ENCODE data around the gene CAMTA1.

Gene CAMTA1

DNA sequence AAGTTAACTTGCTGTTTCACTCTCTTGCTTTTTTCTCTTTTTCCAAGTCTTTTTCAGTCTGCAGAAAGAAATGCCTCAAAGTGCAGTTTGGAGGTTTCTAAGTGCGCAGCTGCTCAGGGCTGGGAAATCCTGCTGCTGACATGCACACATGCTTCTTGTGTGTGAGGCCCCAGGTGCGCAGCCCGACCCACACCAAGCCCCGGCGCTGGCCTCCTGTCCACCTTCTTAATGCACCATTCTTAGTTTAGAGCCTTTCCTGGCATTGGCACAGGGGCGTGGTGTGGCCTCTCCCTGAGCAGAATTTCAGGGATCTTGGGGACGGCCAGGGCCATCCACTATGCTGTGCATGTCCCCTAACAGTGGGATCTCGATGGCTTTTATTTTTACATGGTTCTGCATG, 315.2 kb downstream of the CAMTA1 start:
- DNase-seq (ENCODE audit: low read depth in 2 of 3, low spot score in 1 of 3): no peak

DNA sequence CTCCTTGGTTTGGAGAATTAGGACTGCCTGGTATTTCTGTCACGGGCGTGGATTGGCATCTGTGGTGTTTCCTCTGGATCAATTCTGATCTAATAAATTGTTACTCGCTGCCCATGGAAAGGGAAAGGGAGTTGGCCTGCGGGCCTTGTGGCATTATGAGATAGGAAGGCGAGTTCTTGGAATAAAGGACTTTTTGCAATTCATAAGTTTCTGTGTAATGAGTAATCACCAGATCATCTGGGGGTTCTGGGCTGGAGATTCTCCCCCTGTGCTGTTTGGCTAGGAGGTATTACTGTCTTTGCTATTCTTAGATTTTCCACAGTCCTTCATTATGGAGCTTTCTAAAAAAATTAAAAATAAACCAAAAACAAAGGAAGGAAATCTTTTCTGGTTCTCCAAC, 315.9 kb downstream of the CAMTA1 start:
- DNase-seq (ENCODE audit: low read depth in 2 of 3, low spot score in 1 of 3): no peak

DNA sequence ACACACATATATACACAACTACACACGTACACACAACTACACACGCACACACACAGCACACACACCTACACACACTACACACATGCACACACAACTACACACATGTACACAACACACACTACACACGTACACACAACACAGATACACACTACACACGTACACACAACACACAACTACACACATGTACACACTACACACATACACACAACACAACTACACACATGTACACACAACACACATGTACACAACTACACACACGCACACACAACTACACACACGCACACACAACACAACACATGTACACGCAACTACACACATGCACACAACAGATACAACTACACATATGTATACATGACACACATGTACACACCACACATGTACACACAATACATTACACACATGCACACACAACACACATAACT, 318.1 kb downstream of the CAMTA1 start:
- no peak for DNase-seq (ENCODE audit: low read depth in 2 of 3, low spot score in 1 of 3)

DNA sequence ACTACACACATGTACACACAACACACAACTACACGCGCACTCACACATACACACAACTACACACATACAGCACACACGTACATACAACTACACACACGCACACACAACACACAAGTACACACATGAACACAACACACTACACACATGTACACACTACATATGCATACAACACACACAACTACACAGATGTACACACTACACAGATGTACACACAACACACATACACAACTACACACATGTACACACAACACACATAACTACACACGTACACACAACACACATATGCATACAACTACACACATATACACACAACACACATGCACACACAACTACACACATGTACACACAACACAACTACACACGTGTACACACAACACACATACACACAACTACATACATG, 318.6 kb downstream of the CAMTA1 start:
- no peak for DNase-seq (ENCODE audit: low read depth in 2 of 3, low spot score in 1 of 3)

DNA sequence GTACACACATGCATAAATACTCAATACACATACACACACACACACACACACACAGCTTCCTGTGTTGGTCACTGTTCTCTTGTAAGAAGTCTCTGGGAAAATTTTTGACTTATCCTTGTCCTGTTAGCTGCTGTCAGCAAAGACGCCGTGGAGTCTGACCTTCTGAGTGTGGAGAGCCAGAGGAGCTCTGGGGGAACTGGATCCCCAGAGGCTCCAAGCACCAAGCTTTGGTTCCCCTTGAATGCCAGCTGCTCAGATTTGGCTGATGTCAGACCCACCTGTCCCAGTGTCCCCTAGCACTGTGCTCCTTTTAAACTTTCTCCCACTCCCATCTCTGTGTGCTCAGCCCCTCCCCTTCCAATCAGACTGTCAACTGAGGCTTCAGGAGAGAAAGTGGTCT, 319.1 kb downstream of the CAMTA1 start:
- no peak for DNase-seq (ENCODE audit: low read depth in 2 of 3, low spot score in 1 of 3)

DNA sequence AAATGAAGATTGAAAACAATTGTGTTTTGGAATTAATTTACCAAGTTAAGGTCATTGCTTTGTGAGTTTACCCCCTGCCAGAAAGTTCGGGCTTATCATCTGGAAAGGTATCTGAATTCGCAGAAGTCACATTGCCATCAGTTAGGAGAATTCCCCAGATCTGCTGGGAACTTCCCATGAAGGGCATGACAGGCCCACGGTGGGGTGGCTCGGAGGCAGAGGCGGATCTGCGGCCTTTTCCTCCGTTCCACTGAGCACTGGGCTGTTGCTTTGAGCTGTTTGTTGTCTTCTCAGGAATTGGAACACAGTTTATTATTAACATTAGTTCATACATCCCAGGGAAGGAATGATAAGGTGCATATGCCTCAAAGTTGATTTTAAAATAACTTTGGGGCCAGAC, 320.0 kb downstream of the CAMTA1 start:
- DNase-seq (ENCODE audit: low read depth in 2 of 3, low spot score in 1 of 3): no peak

DNA sequence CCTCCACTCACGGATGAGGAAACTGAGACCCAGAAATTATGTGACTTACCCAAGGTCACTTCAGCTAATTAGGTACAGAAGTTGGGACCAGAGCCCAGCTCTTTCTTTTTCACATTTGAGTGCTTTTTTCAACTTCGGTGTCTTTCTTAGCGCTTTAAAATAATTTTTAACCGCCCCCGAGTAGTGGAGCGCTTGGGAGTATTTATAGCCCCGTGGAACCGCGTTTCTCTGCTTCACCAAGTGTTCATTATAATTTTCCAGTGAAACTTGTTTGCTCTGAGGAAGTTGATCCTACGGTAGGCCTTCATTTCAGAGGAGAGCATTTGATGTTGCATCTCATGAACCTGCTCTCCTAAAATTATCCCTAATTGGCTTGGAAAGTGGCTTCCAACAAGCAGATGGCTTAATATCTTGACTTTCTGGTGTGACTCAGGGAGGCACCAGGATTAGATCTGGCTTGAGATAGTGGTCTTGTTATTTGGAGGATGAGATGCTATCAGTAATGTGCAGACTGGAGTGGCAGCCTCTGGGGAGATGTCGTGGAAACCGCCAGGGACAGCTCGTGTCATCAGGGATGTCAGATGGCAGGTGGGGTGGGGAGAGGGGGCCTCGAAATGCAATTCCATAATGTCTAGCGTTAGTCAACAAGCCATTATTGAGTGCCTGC, 321.3 kb downstream of the CAMTA1 start:
- no peak for DNase-seq (ENCODE audit: low read depth in 2 of 3, low spot score in 1 of 3)

DNA sequence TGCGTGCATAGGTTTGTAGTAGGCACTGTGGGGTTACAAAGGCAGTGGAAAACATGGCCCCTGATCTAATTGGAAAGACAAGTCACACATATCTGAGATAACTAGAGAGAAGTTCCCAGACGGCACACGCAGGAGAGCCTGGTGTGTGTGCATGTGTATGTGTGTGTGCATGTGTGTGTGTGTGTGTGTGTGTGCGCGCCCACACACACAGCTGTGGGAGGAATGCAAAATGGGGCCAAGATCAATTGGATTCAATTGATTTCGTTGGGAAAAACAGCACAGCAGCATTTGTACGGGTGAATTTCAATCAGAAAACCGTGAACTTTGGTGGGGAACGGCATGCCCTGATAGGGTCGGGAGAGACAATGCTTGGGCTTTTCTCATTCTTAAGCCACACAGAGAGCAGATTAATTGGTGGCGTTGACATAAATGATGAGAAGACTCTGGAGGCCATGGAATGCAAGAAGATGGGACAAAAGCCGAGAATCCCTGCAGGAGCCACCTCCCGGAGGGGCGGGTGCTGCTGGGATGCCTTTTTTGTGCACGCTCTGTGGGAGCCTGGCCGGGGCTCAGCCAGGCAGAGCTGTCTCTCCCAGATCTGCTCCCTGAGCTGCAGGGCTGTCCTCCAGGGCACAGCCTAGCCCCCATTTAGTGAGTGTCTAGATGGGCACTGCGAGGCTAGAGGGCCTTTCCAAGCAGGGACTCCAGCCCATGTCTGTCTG, 322.0 kb downstream of the CAMTA1 start:
- no peak for DNase-seq (ENCODE audit: low read depth in 2 of 3, low spot score in 1 of 3)

DNA sequence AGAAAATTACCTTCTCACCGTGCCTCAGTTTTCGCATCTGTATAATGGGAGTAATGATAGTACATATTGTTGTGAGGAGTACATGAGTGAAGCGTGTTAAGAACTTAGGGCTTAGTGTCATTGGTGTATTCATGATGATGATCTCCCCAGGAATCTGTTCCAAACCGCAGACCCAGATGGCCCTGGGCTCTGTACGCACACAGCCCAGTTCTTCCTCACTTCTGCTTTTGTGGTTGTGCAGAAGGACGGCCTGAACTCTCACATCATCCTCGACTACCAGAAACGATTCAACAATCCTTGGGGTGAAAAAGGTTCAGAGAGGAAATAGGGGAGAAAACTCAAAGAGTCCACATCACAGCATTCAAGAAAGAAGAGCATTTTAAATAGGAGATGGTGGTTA, 323.0 kb downstream of the CAMTA1 start:
- no peak for DNase-seq (ENCODE audit: low read depth in 2 of 3, low spot score in 1 of 3)

DNA sequence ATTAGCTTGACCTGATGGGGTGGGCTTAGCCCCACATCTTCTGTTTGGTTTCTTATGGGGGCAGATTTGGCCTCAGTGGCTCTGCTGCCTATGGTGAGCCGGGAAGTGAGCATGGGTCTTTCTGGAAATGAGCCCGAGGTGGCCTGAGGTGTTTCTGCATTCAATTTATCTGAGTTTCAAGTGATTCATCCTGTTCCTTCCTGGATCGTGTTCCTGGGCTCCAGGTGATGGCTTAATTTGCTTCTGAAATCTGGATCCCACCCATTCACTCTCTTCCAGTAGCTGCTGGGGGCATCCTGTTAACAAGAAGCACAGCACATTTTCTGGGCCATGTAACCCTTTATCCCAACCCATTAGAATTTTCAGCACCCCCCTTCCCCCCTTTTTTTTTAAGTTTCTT, 324.6 kb downstream of the CAMTA1 start:
- DNase-seq (ENCODE audit: low read depth in 2 of 3, low spot score in 1 of 3): no peak

DNA sequence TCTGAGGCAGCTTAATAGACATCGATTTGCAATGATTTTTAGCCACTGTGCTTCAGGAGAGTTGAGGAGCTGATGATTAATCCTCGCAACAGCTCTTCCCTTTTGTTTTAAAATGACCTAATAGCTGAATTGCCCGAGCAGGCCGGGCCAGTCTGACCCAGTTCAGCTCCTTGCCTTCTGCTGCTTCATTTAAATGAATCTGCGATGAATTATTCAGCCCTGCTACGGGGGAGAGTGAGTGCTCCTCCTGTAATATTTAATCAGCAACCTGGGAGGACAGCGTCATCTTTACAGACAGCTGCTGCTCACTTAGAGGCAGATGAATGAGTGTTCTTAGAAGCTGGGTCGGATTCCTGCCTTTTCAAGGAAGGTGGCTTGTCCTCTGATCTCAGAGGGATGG, 325.1 kb downstream of the CAMTA1 start:
- DNase-seq (ENCODE audit: low read depth in 2 of 3, low spot score in 1 of 3): no peak

DNA sequence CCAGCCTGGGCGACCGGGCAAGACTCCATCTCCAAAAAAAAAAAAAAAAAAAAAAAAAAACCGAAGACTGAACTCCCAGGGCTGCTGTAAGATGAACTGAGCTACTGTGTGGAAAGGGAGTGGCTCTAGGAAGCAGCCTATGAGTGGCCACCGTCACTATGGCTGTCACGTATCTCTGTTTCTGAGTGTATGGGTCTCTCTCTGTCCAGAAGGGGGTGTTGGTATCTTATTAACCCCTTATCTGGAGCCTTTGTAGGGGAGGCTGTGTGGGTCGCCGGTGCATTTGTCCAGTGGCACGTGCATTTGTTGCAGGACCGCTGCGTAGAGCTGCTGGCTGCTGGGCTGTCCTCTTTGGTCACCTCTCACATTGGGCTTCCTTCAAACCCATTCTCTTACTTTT, 326.6 kb downstream of the CAMTA1 start:
- no peak for DNase-seq (ENCODE audit: low read depth in 2 of 3, low spot score in 1 of 3)

DNA sequence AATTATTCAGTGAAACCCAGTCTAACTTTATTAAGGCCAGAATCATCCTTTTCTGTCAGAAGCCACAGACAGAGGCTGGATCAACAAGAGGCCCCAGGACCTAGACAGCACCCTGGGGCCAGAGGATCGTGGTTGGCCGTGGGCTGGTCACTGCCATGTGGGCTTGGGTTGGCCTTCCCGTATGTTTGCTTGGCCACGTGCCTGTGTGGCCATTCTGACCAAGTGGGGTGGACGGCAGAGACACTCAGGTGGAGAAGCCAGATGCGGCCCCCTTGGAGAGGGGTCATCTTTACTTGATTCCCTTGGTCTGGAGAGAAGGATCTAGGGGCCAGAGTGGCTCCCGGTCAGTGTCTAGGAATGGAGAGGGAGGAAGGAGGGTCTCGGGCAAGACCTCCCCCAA, 327.9 kb downstream of the CAMTA1 start:
- DNase-seq (ENCODE audit: low read depth in 2 of 3, low spot score in 1 of 3): no peak

DNA sequence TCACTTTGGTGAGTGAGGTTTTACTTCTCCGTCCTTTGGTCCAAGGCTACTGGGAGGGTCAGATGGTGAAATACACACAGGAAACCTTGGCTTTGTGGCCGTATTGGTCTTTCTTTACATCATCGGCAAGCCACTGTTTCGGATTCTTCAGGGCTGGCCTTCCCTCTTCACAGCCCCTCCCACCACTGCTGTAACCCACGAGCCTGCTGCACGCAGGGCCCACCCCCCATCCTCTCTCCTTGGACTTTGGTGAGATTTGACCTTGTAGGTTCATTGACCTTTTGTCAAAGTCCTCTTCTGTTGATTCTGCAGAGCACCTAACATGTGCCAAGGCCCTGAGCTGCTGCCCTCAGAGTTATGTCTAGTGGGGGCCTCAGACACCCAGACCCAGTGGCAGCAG, 328.6 kb downstream of the CAMTA1 start:
- DNase-seq (ENCODE audit: low read depth in 2 of 3, low spot score in 1 of 3): no peak

DNA sequence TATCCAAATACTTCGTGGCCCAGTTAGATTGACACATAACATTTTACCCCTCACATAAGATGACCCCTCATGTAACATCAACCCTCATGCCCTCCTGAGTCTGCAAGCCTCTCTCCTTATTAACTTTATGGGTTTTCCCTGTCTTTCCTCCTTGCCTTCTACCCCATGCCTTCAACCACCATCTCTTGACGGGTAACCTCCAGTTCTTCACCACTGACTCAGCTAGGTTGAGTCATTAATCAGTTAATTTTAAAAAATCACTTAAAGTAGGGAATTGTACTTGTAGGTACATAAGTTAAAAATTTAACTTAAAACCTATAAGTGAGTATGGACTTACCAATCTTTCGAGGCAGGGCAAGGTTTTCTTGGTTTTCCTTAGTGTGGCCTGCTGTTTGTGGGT, 330.7 kb downstream of the CAMTA1 start:
- no peak for DNase-seq (ENCODE audit: low read depth in 2 of 3, low spot score in 1 of 3)

DNA sequence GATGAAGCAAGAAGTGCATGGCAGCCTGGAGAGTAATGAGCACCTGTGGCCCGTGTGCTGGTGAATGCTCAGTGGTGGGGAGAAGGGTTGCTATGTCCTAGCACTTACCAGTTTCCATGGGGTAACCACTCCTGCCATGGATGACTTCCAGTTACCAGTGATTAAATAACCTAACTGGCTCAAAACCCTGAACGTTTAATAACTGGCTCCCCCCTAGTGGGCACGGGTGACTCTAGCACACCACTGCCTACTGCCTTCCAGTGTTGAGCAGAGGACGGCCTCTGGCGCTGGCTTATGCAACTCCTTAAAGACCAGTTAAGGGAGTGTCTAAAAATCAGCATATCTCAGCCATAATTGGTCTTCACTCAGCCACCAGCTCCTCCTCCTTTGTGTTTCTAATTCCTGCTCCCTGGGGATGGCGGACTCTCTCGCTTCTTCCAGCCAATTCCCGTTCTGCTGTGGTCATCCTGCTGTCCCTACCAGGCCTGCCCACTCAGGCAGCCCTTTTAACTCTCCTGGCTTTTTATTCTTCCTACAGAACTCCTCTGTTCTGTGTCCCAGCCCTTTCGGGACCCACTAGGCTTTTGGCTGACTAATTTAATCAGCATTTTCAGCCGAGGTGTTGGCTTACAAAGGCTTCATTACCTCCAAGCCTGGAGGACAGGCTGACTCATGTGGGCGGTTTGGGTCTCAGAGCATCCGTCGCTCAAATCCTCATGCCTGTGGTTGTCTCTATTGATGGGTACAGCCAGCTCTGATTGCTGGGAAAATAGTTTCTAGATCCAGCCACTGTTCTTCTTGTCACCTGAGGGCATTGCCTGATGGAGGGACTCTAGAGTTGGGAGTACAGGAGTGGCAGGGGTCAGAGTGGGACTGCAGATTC, 332.4 kb downstream of the CAMTA1 start:
- DNase-seq (ENCODE audit: low read depth in 2 of 3, low spot score in 1 of 3): no peak

DNA sequence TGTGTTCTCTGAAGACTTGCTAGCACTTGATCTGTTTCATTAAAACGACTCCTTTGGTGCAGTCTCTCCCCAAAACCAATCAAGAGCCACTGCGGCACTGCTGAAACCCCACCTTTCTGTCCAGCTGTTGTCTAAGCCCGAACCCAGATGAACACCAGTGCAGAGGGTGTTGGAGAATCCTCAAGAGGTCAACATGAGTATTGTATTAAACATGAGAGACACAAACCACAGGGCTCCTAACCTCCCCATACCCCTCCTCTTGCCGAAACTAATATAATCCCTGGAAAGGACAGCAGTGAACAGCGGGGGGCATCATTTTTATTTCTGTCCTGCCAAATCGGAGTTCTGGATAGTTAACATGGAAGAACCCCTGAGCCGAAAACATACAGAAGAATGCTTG, 333.9 kb downstream of the CAMTA1 start:
- no peak for DNase-seq (ENCODE audit: low read depth in 2 of 3, low spot score in 1 of 3)

DNA sequence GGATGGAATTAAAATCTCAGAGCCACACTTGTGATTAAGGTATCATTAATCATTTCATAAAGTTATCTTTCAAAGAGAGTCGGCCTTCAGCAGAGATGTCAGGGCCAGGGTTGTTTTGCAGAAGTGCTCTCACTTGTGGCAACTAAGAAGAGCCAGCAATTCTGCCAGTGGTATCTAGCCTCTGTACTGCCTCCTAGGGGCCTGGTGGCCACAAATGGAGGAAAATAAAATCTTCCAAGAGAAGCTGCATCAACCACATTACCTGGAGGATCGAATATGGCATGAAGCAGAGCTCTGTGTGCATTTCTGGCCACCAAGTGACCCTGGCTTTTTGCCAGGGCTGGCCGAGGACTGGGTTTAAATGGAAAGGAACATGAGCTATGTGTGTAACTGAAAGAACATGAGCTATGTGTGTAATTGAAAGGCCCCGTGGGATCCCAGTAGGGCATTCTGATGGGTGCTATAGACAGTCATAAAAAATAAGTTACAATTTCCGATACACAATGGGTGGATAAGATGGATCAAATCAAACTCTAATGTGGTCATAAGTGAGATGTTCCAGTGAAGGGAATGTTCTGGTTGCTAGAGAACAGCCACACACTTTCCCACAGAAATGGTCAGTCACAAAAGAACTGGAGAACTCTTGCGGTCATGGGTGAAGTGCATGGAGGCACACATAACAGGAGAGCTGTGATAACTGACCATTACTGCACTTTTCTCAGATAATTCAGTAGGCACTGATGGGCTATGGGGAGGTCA, 335.8 kb downstream of the CAMTA1 start:
- no peak for DNase-seq (ENCODE audit: low read depth in 2 of 3, low spot score in 1 of 3)

DNA sequence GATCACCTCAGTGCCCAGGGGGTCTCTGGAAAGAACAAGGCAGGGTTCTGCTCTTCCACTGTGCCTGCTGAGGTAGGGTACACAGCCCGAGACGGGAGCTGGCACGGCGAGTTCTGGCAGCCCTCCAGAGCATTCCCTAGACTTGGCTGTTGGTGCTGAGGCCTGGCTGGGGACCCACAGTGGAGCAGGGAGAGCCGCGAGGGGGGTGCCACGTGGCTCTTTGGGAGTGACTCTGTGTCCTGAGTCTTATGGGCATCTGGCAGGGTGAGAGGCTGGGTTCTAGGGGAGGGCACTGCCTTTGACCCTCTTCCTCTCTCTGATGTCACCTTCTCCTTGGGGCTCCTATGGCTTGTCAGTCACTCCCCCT, 336.4 kb downstream of the CAMTA1 start:
- no peak for DNase-seq (ENCODE audit: low read depth in 2 of 3, low spot score in 1 of 3)

DNA sequence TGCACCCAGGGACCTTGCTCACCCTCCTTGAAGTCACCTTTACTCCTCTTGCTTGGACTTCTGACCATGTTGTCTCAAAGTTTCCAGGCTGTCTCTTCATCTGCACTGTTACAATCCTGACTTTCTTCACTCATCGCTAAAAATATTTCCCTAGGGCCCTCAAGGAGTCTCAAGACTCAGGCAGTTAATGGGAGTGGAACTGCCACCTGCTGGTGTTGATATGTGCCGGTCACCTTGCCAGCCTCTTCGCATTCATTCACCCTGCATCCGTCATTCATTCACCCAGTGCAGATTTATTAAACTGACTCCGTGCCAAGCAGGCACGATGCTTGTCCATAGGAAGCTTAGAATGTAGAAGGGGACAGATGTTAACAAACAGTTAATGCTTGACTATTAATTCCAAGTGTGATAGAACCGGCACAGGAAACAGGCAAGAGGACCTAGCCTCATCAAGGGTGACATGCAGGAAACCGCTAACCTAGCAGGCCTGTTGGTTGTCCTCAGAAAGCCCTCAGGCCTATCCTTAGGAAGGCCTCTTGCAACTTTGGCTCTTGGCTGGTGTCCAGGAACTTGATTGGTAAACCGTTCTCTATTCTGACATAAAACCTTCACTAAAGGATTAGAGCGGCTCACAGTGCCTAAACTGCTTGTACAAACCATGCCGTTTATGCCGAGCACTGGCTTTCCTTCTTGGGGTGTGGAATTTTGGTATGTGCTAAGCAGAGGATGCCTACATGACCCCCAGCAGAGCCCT, 342.2 kb downstream of the CAMTA1 start:
- DNase-seq (ENCODE audit: low read depth in 2 of 3, low spot score in 1 of 3): no peak

DNA sequence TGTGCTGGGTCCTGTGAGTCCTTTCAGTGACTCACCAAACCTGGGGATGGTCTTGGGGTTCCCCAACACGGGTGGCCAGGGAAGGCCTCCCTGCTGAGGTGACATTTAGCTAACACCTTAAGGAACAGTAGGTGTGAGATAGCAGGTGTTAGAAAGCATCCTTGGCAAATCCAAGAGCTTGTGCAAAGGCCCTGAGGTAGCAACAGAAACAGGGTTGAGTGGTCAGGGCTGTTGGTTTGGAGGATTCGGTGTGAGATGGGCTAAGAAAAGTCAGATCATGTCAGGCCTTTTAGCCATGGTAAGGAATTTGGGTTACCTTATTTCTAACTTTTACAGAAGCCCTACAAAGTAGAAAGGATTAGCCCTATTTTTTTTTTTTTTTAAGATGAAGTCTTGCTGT, 343.0 kb downstream of the CAMTA1 start:
- no peak for DNase-seq (ENCODE audit: low read depth in 2 of 3, low spot score in 1 of 3)

Data from stimulated activated CD4-positive, alpha-beta T cell treated with anti-CD3 and anti-CD28 coated beads, Interleukin-12 subunit alpha, Interleukin-12 subunit beta, amount 100 ng/mL, for 48 hours (primary cell).